Right renal pelvis (tissue), 4 donors: ENCODE measurements around the gene IL1RAPL1. TPM values are rescaled to one million over a fixed set of nuclear protein-coding genes. Genes with fewer than 3 reads are reported as not detected.

Source experiments
- DNase-seq, 4 donors: peaks; one replicate each; pipeline ENCODE4 v3.0.0-alpha.2; 2013; ENCODE audit warnings: low read depth in 4 of 4, low spot score in 3 of 4, missing footprints in 1 of 4
- polyA plus RNA-seq, 4 donors: library from polyadenylated mRNA; unstranded; fragments of 120-200 nt; gene quantifications; one replicate each; pipeline ENCODE4 v1.2.1, GENCODE V29; 2013; ENCODE audit not compliant: insufficient read length in 4 of 4

Gene IL1RAPL1
- polyA plus RNA-seq, 4 donors = 2.4 to 3.1 (median 2.8) TPM

DNA sequence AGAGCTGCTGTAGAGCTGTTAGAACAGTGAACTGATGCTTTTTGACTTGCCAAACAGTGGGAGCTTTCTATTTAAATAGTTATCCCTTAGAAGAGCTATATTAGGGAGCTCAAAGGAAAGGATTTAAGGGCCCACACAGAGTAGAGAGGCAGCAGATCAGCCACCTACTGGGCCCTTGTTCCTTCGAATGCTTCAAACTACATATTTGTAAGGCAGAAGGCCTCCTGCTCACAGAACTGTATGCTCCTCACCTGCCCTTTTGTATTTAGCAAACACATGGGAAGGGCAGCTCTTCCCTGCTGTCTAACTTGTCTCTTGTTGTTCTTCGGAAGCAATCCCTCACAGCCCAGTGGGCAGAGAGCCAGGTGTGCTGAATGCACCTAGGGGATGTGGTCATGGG, 38.0 kb downstream of the IL1RAPL1 start:
- DNase-seq = no peak

DNA sequence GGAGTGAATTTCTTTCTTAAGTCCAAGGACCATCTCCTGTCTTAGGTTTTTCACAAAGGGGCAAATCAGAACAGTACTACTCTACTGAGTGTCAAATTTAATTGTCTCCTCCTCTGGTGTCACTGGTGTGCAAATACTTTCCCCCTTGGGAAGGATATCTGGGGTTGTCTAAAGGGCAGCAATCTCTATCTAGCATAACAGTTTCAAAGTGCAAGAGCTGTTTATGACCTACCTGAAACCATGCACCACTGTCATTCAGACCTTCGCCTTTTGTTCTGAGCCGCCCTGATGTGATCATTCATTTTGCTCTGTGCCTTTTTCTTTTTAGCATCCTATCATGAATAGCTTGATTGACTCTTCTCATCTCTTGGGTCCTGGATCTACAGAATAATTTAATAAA, 39.3 kb downstream of the IL1RAPL1 start:
- DNase-seq = no peak

DNA sequence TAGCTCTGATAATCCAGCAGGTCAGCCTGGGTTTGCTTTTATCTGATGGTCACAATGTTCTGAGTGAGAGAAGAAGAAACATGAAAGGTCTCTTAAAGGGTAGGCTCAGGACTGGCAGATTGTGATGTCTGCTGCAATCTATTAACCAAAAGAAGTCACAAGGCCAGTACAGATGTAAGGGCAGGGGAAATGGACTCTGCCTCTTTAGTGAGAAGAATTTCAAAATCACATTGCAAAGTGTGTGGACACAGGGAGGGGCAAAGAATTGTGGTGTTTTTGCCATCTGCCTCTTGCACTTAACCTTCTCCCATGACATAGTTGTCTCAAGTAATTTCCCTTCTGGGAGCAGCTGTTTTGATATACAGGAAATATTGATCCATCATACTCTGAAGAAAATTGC, 40.9 kb downstream of the IL1RAPL1 start:
- DNase-seq = no peak

DNA sequence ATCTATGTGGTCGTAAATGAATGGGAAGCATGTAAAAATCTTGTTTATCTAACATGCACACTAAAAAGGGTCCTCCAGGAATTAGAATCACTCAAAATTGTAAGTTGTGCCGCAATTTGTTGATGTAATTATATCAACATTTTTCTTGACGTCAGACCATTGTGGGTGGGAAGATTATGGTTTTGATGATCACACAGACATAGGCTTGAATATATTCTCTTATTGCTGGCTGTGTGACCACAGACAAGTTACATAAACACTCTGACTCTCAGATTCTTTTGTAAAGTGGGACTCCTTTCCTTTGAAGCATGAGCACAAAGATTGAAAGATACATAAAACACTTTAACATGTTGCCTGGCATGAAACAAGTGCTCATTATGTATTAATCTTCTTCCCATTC, 51.5 kb downstream of the IL1RAPL1 start:
- DNase-seq = no peak

DNA sequence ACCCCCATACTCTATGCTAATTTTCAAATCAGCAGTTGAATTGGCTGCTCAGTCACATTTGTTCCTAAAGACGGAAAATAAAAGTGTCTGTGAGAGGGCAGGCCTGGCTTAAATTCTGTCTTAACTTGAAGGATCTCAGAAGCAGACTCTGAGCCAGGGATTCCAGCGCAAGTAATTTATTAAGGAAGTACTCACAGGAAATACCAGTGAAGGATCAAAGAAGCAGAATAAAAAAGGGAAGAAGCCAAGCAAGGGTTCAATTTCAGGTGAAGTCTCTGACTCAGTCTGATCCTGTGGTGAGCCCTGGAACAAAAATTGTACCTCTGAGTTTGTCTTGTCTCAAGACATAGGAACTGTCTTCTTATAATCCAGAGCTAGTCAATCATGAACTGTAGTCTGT, 52.2 kb downstream of the IL1RAPL1 start:
- DNase-seq = no peak

DNA sequence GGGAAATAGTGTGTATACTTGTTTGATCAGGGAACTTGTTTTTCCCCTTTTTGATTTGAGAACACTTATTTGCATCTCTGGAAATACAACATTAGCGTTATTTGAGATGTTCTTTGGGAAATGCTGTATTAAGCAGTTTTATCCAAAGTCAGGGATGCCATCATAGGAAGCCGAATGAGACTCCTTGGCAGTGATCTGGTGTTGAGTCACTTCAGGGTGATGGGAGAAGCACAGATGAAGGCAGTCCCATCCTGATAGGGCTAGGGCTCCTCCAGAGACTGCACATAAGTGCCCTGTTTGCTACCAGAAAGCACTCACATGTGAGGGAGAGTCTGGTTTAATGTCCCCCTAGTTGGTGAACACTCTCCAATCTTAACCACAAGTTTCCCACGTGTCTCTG, 62.3 kb downstream of the IL1RAPL1 start:
- no peak for DNase-seq

DNA sequence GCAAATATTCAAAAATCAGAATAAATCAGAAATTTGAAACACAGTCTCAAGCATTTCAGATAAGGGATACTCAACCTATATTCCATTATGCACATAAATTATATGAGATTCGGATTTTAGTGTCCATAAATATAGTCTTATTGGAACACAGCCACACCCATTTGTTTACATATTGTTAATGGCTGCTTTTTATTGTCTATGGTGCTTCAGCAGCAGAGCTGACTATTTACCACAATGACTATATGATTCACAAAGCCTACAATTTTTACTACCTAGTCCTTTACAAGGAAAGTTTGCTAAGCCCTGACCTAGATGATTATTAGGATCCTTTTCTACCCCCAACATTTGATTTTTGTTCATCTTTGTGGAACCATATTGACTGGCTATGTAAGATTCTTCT, 63.9 kb downstream of the IL1RAPL1 start:
- DNase-seq = no peak

DNA sequence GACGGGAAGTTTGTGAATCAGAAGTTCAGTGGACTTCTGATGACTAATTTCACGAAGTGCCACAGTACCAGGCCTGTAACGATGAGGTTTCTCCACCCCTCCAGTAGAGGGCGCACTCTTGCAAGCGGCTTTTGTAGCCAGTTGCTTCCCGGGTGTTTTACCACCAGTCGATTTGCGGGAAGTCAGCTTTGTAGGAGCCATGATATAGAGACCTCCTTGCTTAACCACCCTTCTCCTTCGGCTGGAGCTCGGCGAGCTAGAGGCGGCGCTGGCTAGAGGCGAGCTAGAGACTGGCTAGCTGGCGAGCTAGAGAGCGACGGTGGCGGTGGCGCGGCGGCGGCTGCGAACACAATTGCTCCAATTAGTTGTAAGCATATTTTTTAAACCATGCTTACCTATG, 72.0 kb downstream of the IL1RAPL1 start:
- no peak for DNase-seq

DNA sequence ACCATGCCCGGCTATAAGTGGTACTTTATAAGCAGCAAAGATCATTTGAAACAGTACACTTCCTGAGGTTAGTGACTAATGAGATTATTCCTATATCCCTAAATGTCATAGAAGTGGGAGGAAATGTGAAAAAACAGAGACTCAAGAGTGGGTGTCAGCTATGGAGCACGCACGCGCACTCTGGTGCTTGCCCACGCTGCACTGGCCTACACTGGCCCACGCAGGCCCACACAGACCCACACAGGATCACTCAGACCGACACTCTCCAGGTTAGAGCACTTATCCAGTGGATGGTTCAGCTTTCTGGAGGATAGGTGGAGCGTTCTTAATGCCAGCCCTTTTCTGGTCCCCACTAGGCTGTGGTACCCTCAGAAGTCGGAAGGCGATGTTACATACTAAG, 78.5 kb downstream of the IL1RAPL1 start:
- DNase-seq = no peak

DNA sequence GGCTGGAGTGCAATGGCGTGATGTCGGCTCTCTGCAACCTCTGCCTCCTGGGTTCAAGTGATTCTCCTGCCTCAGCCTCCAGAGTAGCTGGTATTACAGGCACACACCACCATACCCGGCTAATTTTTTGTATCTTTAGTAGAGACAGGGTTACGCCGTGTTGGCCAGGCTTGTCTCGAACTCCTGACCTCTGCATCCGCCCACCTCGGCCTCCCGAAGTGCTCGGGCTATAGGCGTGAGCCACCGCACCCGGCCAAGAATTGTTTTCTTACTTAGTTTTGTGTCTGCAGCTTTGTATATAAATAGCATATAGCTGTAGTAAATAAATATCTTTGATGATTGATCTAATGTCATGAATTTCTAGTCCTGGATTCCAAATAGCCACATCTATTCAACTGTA, 81.1 kb downstream of the IL1RAPL1 start:
- no peak for DNase-seq

DNA sequence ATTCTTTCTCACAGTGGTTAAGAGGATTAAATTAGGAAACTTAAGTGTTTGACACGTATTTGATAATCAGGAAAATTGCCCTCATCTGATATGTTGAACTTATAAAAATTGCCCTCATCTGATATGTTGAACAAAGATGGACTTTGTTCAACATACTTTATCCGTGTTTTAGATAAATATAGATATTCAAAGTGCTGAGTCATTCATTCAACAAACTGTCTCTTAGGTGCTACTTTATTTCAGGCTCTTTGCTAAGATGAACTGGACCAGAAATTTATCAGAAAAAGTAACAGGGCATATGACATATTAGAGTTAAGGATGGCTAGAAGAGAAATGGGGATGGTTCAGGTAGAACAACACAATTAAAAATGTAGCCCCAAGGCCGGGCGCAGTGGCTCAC, 81.7 kb downstream of the IL1RAPL1 start:
- no peak for DNase-seq

DNA sequence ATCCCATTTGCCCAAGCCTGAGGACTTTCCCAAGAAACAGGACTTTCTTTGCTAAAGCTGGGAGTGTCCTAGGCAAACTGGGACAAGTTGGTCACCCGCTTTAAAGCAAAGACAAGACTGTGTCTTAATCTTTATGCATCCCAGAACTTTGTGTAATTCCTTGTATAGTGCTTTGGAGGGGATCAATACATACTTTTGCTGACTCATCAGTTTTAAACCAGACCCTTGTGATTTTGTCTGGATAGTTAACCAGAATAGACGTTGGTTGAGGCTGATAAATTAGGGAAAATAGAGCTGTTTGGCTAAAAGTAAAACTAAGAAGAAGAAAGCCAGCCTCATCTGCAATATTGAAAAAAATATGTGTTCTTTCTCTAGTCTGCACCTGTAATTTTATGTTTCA, 82.8 kb downstream of the IL1RAPL1 start:
- DNase-seq = no peak

DNA sequence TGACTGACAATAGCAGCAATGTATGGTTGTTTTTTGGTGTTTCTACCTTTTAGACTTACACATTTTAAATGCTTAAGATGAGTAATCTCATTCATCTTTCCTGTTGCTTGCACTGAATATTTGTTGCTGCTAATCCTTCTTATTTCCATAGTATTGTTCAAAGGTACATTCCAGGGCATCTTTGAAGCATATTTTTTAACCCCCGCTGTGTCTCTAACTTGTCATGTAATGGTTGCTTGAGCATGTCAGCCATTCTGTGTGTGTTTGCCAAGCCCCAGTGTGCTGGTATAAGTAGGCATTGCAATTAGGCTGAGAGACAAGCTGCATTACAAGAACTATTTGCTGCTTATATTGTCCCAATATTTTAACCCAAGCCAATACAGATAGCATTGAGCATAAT, 87.9 kb downstream of the IL1RAPL1 start:
- no peak for DNase-seq

DNA sequence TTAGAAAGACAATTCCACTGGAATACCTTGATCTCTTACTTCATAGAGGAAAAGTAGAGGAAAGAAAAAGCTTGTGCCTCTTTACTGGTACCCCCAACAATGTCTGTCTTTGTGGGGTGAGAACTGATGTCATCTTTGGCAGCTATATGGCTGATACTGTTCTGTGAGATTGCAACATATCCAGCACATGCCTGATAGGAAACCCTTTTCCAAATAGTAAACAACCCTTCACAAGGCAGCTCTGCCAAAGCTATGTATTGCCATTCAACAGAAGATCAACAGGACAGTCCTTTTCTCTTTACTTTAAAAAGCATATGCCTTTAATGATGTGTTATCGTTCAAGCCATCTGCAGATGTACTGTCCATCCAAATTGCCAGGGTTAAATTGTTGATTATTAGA, 105.9 kb downstream of the IL1RAPL1 start:
- no peak for DNase-seq

DNA sequence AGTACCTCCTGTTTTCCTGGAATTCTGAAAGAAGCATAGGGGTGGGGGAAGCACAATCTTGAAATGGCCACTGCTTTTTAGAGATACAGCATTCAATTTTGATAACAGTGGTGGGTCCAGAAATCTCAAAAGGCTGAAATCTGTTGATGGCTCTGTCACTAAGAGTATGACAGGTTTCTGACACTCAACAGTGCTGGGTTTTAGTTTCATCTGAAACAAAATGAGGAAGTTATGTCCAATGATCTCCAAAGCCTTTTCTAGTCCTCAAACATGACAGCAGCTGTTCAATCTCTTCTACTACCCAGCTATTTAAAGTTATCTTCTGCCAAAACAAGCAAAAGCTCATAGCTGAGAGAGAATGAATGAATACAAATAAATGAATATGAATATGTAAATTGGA, 110.5 kb downstream of the IL1RAPL1 start:
- DNase-seq = no peak

DNA sequence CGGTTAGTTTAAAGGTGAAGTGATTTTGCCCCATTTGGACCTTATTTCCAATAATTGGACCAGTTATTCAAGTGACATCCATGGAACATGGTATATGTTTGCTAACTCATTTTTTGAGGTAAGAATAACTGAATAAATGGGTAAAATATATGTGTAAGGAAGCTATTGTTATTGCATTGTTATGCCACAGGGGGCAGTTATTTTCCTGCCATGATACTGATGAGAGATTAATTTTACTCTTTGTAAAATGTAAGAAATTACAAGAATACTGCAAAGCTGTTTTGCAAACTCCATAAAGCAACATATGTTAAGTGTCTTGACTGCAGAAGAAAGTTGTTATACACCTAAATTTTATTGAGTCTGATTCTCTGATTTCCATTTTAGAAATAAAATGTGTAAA, 114.0 kb downstream of the IL1RAPL1 start:
- no peak for DNase-seq

DNA sequence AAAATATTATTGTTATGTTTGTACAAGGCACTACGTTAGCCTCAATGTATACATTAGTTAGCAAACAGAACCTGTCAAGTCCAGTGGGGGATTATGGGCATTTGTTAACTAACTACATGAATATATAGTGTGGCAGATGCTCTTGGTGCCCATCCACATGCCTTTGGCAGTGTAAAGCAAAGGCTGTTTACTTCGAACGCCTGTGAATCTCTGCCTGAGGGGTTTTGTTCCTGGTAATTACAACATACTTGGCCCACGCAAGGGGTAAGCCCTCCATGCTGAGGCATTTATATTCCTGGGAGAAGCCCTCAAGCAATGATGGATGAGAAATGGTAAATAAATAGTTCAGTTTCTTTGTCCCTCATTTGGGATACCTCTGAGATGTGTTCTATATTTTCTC, 119.7 kb downstream of the IL1RAPL1 start:
- DNase-seq = no peak

DNA sequence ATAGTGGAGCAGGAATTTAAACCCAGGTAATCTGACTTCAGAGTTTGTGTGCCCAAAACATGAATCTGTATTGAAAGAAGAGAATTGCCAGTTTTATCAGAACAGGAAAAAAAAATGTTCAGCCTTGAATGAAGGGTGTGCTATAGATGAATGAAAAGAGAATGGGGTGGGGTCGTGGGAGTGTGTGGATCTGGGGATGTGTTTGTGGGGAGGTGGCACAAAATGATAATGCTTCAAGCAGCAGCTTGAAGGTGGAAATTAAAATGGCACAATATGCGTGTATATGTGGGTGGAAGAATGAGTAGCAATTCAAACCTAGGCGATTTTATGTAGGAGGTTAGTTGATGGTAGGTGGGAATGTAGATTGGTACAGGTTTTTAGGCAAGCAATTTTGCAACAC, 122.2 kb downstream of the IL1RAPL1 start:
- no peak for DNase-seq

DNA sequence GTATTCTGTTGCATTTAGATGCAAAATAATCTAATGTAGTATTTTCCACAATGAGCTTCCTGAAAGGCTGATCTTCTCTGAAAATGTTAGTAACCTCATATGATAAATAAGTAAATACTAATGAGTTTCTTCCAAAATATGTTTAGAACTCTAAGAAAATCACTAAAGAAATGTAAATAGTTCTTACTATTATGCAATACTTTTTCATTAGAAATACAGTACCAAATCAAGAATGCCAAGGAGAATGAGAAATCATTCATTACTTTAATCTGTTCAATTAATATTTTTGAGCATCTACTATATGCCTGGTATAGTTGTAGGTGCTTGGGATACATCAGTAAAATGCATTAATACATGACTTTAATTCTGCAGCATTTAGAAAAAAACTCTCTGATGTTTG, 130.6 kb downstream of the IL1RAPL1 start:
- DNase-seq = no peak

DNA sequence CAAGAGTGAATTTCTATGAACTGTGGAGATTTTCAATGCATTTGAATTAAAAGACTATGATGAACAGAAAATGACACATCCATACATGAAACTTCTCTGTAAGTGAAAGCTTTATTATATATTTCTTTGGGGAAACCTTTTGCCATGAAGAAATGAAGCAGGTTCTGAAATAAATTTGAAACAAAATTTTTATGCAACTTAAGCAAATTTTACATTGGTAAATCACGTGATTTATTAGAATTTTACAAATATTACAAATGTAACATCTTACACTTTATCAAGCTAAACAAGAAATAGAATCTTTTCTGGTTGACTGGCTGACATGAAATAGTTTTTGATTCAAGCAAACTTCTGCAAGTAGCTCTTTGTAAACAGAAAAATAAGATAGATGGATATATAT, 131.2 kb downstream of the IL1RAPL1 start:
- DNase-seq = no peak

DNA sequence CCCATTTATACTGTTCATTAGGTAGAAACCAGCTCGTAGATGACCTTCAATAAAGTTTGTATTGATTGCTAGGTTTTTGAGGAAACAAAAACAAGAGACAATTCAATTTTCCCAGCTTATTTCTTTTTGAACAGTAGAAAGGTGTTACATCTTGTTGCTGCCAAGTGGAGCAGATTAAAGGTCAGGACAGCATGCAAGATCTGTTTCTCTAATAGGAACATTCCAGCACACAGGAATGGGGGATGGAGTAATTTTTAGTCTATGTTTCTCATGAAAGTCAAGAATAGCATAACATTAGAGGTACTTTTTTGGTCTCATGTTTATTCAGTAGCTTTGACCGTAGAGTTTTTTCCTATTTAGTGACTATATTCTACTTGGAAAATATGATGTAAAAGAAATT, 132.4 kb downstream of the IL1RAPL1 start:
- DNase-seq = no peak

DNA sequence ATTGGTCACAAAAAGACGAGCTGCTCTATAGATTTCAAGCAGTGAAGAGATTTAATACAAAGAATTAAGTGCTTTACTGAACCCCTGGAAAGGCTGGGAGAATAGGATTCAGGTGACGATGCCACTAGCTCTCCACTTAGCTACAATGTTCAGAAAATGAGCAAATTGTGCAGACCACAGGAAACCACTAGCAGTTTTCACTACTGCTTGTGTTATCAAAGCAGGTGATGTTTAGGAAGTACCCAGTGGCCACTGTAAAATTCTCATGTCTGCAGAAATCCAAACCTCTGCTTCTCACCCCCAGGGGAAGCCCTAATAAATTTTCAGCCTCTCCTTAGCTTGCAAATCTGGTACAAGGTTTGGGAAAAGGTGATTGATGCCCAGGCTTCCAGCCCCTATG, 165.1 kb downstream of the IL1RAPL1 start:
- no peak for DNase-seq

DNA sequence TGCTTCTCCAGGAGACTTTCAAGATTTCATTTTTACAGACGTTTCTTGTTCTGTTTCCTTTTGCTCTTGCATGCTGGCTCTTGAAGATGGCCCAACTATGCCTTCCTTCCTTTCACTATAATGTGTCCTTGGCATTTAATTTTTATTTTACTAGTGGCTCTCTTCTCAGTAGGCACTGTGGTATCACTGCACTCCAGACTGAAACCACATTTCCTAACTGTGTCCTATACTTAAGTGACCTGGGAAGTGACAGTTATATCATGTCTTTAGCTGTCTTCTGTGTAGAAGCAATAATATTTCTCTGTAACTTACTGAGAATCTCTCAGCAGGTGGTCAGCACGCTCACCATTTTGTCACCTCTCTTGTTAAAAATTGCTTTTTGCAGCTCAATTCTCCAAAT, 168.9 kb downstream of the IL1RAPL1 start:
- DNase-seq = no peak

DNA sequence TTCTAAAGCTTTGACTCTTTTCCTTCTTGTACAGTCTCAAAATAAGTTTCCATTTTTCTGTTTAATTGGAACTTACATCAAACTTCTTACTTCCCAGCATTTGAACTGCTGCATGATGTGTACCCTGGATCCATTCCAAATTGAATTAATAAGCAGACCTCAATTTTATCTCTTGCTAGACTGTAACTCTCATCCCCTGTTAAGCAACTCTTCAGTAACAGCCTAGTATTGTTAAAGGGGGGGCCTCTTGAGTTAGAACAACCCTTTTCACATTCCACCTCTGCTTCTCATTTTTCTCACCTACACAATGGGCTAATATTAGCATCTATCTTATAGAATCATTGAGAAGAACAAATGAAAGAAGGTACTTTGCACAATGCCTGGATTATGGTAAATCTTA, 169.4 kb downstream of the IL1RAPL1 start:
- no peak for DNase-seq
